Endodermal cell (in vitro differentiated cells): ENCODE data around the gene PPP2R3A. TPM values are rescaled to one million over a fixed set of nuclear protein-coding genes. Genes with fewer than 3 reads are reported as not detected.

Source experiments
- DNase-seq: peaks from one replicate; pipeline ENCODE4 v3.0.0-alpha.2; 2017
- H3K27ac ChIP-seq: 2 replicates; pipeline ENCODE4 v1.5.1; 2013; ENCODE audit warnings: mild to moderate bottlenecking, low read depth, low read length, moderate library complexity
- H3K27me3 ChIP-seq: 2 replicates; pipeline ENCODE4 v1.6.1; 2013; ENCODE audit warnings: mild to moderate bottlenecking, low read length, moderate library complexity; ENCODE audit not compliant: insufficient read depth, control insufficient read depth, poor library complexity, severe bottlenecking
- H3K36me3 ChIP-seq: 2 replicates; pipeline ENCODE4 v1.7.0; 2013; ENCODE audit warnings: mild to moderate bottlenecking, low read length, moderate library complexity; ENCODE audit not compliant: control insufficient read depth, insufficient read depth
- H3K4me1 ChIP-seq: one replicate; pipeline ENCODE4 v1.7.0; 2013; ENCODE audit warnings: low read length; ENCODE audit not compliant: control insufficient read depth, insufficient read depth
- H3K4me3 ChIP-seq: 2 replicates; pipeline ENCODE4 v1.5.1; 2013; ENCODE audit warnings: mild to moderate bottlenecking, low read length, moderate library complexity
- H3K9ac ChIP-seq: 2 replicates; pipeline ENCODE4 v1.6.1; 2013; ENCODE audit warnings: mild to moderate bottlenecking, low read length, moderate library complexity; ENCODE audit not compliant: poor library complexity, severe bottlenecking; ENCODE audit errors: extremely low read depth
- H3K9me3 ChIP-seq: 2 replicates; pipeline ENCODE4 v1.6.1; 2013; ENCODE audit warnings: mild to moderate bottlenecking, low read length, moderate library complexity; ENCODE audit not compliant: control insufficient read depth
- H3K27ac Mint-ChIP-seq: 2 replicates; pipeline ENCODE4 v1.8.0; 2020; ENCODE audit warnings: mixed read lengths
- H3K27me3 Mint-ChIP-seq: 2 replicates; pipeline ENCODE4 v1.8.0; 2021; ENCODE audit warnings: mild to moderate bottlenecking, mixed read lengths; ENCODE audit not compliant: insufficient read depth
- H3K36me3 Mint-ChIP-seq: 2 replicates; pipeline ENCODE4 v1.8.0; 2020; ENCODE audit warnings: low read depth, mixed read lengths
- H3K4me1 Mint-ChIP-seq: 2 replicates; pipeline ENCODE4 v1.8.0; 2020; ENCODE audit warnings: mixed read lengths
- H3K4me3 Mint-ChIP-seq: 2 replicates; pipeline ENCODE4 v1.8.0; 2020; ENCODE audit warnings: mild to moderate bottlenecking, moderate library complexity, mixed read lengths
- H3K9me3 Mint-ChIP-seq: 2 replicates; pipeline ENCODE4 v1.8.0; 2020; ENCODE audit warnings: mild to moderate bottlenecking, mixed read lengths
- WGBS, 2 experiments: methylation state at CpG; one replicate each; pipeline versions ENCODE4 v1.1.5 to v1.1.7; 2013; ENCODE audit warnings: missing lambda C conversion rate in 2 of 2, mixed read lengths in 1 of 2; ENCODE audit not compliant: insufficient coverage in 1 of 2, insufficient read length in 1 of 2; 5-methylcytosine and 5-hydroxymethylcytosine counted together
- total RNA-seq, 2 donors: library from RNA; stranded (reverse); fragmentation: NEBNext Ultra II Directional in 1 of 2; extraction: Animal tissue kit (Norgen Biotek cat#: 25700) in 1 of 2; gene quantifications; 2 replicates in 1 of 2; 3 replicates in 1 of 2; pipeline ENCODE4 v1.2.1, GENCODE V29; 2021
- TF ChIP-seq, protein P1 (sequence below): fragments of 200-600 bp; sonication (generic); conservative IDR thresholded peaks from 2 replicates; pipeline ENCODE4 v1.5.0; 2021; ENCODE audit warnings: antibody characterized with exemption, mild to moderate bottlenecking

The PPP2R3A gene
- total RNA-seq, 2 donors from 2014 or later = 12.5 to 16.5 TPM

DNA sequence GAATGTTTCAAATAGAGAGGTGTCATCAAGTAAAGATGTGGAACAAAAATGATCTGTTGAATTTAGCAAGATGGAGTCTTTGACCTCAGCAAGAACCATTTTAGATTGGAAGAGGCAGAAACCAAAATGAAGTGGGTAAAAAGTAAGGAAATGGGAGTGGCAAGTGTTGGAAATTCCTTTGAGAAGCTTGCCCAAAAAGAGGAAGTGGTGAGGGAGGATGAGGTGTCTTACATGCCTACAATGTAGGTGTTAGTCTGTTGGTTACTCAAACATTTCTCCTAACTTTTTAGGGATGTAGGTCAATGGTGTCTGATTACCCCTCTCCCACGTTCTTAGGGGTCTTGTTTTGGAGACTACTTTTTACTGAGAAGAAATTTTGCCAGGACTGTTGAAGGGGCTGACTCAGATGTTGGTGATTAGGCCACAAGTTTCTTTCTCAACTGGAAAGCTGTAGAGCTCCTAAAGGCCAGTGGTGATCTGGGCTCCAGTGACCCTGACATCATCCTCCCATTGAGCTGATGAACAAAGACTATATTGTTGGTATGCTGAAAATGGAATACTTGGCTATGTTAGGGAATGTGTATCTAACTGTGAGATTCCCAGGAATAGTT lies 5.1 kb downstream of the PPP2R3A start:
- WGBS, 2 experiments = 84% methylated on average over 1 of the region's 1 CpG; no CpG with 5 or more reads in 1 of the 2 experiments
- no peaks in the 10 kb centered on the region for H3K27me3 ChIP-seq
- DNase-seq = no peak
- no peaks in the 10 kb centered on the region for H3K36me3 ChIP-seq
- Mint-ChIP-seq H3K27ac (no peak overlapping the region), H3K27me3 (no peaks in the 10 kb centered on the region), H3K36me3 (peaks cover 11% of the 10 kb centered on the region), H3K9me3 (no peaks in the 10 kb centered on the region), H3K4me3 (no peak overlapping the region), H3K4me1 (peaks cover 47% of the 10 kb centered on the region)
- H3K4me1 ChIP-seq = peaks cover 13% of the 10 kb centered on the region
- TF ChIP-seq, protein P1, sequence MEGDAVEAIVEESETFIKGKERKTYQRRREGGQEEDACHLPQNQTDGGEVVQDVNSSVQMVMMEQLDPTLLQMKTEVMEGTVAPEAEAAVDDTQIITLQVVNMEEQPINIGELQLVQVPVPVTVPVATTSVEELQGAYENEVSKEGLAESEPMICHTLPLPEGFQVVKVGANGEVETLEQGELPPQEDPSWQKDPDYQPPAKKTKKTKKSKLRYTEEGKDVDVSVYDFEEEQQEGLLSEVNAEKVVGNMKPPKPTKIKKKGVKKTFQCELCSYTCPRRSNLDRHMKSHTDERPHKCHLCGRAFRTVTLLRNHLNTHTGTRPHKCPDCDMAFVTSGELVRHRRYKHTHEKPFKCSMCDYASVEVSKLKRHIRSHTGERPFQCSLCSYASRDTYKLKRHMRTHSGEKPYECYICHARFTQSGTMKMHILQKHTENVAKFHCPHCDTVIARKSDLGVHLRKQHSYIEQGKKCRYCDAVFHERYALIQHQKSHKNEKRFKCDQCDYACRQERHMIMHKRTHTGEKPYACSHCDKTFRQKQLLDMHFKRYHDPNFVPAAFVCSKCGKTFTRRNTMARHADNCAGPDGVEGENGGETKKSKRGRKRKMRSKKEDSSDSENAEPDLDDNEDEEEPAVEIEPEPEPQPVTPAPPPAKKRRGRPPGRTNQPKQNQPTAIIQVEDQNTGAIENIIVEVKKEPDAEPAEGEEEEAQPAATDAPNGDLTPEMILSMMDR = no peak
- no peak overlapping the region for H3K27ac ChIP-seq
- H3K9me3 ChIP-seq = no peaks in the 10 kb centered on the region
- no peak overlapping the region for H3K9ac ChIP-seq
- H3K4me3 ChIP-seq = no peak overlapping the region

GRCh38 chr3:135973841-135974240 lies 8.3 kb downstream of the PPP2R3A start:
- H3K36me3 ChIP-seq = no peaks in the 10 kb centered on the region
- Mint-ChIP-seq H3K27me3 (no peaks in the 10 kb centered on the region), H3K4me3 (no peak overlapping the region), H3K9me3 (no peaks in the 10 kb centered on the region), H3K4me1 (peaks cover 29% of the 10 kb centered on the region), H3K27ac (no peak overlapping the region), H3K36me3 (peaks cover 8% of the 10 kb centered on the region)
- no peak for DNase-seq
- H3K4me3 ChIP-seq = peak overlapping the region; percentile 17
- no peaks in the 10 kb centered on the region for H3K27me3 ChIP-seq
- H3K4me1 ChIP-seq = peaks cover 6% of the 10 kb centered on the region
- TF ChIP-seq, protein P1 = no peak
- H3K9me3 ChIP-seq = no peaks in the 10 kb centered on the region
- no peak overlapping the region for H3K27ac ChIP-seq
- no peak overlapping the region for H3K9ac ChIP-seq
- 88 to 97% methylated on average over 3 of the region's 3 CpGs for WGBS, 2 experiments

GRCh38 chr3:135975053-135975452 lies 9.5 kb downstream of the PPP2R3A start:
- Histone ChIP-seq H3K4me1 (peaks cover 6% of the 10 kb centered on the region), H3K9ac (no peak overlapping the region), H3K4me3 (no peak overlapping the region), H3K36me3 (no peaks in the 10 kb centered on the region), H3K9me3 (no peaks in the 10 kb centered on the region), H3K27ac (no peak overlapping the region), H3K27me3 (no peaks in the 10 kb centered on the region)
- Mint-ChIP-seq H3K4me1 (peaks cover 29% of the 10 kb centered on the region), H3K9me3 (no peaks in the 10 kb centered on the region), H3K4me3 (no peak overlapping the region), H3K27me3 (no peaks in the 10 kb centered on the region), H3K36me3 (peaks cover 4% of the 10 kb centered on the region), H3K27ac (no peak overlapping the region)
- TF ChIP-seq, protein P1 = no peak
- no peak for DNase-seq
